IPS DF 19.7 (cell line): ENCODE results near the gene APOBR.
"Not testable (repeated sequence)": the region's sequence is repeated elsewhere in the genome, so short reads cannot be mapped to it uniquely, and the experiment has no call there.

Experiments used
- DNase-seq: peaks from one replicate; pipeline ENCODE4 v3.0.0-alpha.2; 2013; ENCODE audit warnings: low read depth, low spot score

The APOBR gene

DNA sequence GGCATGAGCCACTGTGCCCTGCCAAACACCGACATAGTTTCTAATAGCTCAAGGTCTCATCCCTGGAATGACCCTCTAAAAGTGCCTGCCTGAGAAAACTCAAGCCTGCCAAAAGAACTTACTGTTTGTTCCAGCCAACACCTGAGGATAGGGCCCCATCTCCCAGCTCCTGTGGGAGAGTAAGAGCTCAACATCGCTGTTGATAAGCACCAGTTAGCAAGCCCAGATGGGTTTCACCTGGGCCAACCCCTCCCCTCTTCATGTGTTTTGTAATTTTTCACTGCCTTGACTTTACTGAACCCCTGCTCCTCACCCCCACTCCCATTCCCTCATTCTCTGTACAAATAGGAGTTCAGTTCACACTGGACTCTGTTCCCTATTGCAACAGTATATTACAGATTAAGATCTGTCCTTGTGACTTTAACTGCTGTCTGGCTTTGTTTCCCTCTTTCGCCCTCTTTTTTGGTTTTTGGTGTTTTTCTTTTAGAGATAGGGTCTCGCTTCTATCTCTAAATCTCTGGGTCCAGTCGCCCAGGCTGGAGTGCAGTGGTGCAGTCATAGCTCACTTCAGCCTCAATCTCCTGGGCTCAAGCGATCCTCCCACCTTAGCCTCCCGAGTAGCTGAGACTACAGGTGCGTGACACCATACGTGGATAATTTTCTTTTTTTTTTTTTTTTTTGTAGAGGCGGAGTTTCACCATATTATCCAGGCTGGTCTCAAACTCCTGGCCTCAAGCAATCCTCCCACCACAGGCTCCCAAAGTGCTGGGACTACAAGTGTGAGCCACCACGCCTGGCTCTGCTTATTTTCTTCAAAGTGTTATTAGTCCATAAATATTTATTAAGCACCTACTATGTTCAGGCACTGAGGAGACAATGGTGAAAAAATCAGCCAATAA, 32.0 kb downstream of the APOBR start:
- DNase-seq: no peak

DNA sequence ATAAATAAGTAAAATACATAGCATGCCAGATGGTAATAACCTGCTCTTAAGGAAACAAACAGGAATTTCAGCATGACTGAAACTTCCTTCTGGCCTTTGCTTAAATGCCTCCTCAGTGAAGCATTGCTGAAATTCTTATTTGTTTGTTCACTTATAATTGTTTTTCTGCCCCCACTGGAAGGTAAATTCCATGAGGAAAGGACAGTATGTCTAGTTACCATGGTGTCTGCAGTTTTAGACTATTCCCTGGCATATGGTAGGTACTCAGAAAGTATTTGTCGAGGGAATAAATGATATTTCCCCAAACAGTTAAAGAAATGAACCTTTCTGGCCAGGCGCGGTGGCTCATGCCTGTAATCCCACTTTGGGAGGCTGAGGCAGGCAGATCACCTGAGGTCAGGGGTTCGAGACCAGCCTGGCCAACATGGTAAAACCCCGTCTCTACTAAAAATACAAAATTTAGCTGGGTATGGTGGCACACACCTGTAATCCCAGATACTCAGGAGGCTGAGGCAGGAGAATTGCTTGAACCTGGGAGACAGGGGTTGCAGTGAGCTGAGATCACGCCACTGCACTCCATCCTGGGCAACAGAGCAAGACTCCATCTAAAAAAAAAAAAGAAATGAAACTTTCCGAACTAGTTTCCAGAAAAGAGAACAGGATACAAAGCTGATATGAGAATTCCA, 32.8 kb downstream of the APOBR start:
- not testable (repeated sequence) for DNase-seq

DNA sequence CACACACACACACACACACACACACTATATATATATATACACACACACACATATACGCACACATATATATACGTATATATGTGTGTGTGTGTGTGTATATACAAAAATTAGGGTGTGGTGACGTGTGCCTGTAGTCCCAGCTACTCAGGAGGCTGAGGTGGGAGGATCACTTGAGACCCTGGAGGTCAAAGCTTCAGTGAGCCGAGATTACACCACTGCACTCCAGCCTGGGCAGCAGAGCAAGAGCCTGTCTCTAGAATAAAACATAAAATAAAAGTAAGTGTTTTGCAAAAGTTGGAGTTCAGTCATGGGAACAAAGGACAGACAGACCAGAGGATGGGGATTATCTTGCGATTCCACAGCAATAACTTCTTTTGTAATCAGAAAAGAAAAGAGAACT, 33.5 kb downstream of the APOBR start:
- DNase-seq: no peak

DNA sequence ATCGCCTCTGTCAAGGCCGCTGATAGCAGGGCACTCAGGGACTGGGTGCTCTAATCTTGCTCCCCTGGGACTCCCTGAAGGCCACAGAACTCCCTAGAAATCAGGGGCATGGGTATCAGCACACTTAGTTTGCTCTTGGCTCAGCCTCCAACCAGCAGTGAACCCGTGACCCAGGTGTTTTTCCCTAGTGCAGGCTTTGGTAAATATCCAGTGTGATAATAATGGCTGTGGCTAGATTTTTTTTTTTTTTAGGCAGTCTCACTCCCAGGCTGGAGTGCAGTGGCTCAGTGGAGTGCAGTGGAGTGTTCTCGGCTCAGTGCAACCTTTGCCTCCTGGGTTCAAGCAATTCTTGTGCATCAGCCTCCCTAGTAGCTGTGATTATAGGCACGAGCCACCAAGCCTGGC, 34.0 kb downstream of the APOBR start:
- no peak for DNase-seq

GRCh38 chr16:28529124-28529523, 34.7 kb downstream of the APOBR start:
- DNase-seq: no peak

GRCh38 chr16:28531777-28532744, 37.6 kb downstream of the APOBR start:
- DNase-seq: no peak

GRCh38 chr16:28532940-28533647, 38.7 kb downstream of the APOBR start:
- no peak for DNase-seq

DNA sequence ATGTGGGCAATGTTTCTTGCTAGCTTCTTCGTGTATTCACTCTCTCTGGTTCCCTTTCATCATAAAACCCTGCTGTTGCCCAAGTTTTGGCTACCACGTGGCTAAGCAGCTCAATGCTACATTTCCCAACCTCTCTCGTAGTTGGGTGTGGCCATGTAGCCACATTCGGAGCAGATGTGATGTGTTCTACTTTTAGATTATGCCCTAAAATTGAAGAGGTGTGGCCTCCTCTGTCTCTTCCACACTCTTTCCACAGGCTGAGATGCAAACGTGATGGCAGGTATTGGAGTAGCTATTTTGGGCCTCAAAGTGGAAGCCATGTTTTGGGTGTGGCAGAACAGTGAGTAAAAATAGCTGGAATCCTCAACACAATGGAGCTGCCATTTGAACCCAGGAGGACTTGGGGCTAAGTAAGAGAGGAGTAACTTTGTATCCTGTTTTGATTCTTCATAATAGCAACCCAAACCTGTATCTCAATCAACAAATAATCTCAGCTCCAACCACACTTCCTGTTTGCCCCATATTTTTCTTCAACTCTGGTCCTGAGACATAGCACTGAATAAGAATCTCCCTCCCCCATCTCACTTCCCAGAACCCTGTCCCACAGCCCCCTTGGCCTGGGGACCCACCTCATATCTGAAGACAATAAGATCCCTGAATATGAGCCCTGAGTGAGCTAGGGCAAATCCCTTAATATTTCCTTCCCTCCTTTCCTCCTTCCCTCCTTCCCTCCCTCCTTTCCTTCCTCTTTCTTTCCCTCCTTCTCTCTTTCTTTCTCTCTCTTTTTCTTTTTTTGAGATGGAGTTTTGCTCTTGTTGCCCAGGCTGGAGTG, 40.3 kb downstream of the APOBR start:
- DNase-seq: no peak

DNA sequence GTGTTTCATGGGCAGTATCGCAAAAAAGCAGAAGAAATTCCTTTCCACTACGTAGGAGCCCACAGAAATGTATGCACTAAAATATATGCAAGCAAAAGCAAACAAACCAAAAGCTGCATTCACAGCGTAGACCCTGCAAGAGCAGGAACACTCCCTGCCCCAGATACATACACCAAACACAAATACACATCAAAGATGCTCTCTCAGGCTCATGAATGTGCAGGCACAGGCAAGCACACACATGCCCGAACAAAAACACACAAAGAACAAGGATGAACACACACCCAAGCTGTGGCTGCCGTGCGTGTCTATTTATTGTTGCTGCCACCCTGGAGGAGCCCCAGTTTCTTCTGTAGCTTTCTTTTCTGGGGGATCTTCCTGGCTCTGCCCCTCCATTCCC, 42.6 kb downstream of the APOBR start:
- DNase-seq: no peak

GRCh38 chr16:28537964-28538732, 43.7 kb downstream of the APOBR start:
- DNase-seq: no peak

DNA sequence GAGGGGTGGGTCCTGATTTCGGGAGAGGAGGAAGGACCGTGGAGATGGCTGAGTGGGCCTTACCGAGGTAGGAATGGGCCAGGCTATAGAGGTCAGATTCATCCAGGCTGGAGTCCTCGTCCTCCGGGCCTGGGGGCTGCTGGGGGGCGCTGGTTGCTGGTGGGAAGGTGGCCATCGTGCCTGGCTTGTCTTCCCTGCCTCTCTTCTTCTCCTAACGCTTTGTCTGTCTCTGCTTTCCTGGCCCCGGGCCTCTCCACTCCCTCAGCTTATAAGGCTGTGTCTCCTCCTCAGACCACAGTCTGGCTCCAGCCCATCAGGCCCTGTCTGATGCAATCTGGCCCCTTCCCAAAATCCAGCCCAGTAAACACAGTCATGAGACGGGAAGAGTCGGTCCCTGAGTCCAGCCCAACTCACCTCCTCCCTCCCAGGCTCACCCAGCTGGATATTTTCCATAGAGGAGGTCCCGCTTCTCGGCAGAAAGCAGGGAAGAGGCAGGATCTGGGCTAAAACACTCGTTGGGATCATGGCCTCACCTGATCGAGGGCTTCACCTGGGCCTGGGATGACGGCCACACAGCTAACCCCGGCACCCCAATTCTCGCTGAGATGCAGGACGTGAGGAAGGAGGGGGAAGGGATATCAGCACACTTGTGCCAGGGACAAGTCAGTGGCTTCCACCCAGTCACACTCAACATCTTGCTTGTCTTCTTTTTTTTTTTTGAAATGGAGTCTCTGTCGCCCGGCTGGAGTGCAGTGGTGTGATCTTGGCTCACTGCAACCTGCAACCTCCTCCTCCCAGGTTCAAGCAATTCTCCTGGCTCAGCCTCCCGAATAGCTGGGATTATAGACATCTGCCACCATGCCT, 44.5 kb downstream of the APOBR start, which contains the start of gene NUPR1:
Gene NUPR1, minus strand, starts transcription at position 242 of the 864 bp plus-strand sequence. Its CDS starts 67 bp downstream, at position 175.
- no peak for DNase-seq

DNA sequence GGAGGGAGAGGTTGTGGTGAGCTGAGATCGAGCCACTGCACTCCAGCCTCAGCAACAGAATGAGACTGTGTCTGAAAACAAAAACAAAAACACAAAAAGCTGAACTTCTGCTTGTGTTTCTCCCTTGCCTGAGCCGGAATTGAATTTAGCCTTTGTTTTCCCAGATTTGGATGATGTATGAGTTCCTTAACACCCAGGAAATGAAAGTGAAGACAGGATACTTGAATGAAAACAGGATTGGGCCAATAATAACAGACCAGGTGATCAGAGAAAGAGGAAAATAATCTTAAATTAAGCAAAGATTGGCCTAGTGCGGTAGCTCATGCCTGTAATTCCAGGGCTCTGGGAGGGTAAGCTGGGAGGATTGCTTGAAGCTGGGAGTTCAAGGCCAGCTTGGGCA, 45.9 kb downstream of the APOBR start:
- no peak for DNase-seq

DNA sequence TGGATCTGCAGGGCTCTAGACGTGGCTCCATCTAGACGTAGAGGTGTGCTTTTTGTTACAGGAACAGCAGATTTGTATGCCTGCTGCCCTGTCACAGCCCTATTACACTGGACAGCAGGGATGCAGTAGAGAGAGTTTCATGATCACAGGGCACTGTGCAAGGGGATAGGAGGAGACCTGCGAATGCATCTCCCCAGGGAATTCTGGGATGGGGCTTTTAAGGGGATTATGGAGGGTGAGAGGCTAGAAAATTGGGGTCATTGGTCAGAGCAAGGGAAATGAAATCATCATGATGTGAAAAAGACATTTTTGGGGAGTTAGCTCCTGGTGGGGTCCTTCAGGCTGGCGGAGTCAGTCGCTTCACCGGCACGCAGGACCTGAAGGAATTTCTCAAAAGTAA, 48.2 kb downstream of the APOBR start:
- DNase-seq: no peak

DNA sequence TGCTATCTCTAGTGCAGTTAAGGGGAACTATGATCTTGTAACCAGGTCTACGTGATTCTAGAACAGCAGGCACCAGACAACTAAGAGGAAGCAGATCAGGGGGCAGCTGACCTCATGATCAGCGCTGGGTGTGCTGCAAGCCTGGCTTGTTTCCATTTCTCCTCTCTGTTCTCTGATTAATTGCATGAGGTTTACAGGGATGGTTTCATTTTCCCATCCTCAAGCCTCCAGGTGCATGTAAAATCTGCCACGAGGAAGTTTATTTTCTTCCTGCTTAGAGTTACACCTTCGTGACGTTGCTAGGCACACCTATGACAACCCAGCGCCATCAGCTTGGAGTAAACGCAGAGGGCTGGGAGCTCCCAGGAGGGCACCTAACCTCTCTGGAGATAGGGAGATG, 48.6 kb downstream of the APOBR start:
- no peak for DNase-seq

DNA sequence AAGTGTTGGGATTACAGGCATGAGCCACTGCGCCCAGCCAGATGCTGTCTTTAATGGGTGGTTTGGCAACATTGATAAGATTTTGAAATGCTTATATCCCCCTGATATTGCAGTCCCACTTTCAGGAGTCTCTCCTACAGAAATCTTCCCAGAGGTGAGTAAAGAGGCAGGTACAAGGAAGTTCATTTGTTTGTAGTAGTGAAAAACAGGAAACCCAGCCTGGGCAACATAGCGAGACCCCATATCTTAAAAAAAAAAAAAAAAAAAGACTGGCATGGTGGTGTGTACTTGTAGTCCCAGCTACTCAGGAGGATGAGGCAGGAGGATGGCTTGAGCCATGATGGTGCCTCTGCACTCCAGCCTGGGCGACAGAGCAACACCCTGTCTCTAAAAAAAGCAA, 50.6 kb downstream of the APOBR start:
- no peak for DNase-seq

- DNase-seq: not testable (repeated sequence)
Observed at GRCh38 chr16:28545964-28546363, 51.5 kb downstream of the APOBR start.

GRCh38 chr16:28546626-28547025, 52.2 kb downstream of the APOBR start:
- DNase-seq: no peak

DNA sequence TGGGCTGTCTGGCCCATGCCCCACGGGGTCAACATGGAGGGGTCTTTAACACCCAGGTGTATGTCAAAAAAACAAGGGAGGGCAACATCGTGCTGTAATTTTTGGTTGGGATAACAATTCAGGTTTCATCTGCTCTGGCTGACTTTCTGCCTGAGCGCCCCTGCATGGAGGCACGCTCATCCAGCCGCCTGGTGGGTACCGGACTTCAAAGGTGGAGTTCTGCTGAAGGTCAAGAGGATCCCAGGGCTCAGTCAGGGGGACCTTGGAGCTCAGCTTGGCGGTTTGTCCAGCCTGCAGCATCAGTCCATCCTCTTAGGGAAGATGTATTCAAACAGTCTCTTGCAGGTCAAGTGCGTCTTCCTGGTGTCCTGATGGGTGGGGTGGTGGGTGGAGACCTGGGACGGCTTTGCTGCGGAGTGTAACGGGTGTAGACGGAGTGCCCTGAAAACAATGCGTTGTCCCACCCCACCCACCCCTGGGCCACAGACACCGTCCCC, 53.9 kb downstream of the APOBR start:
- DNase-seq: no peak
